GM21529 (cell line): ENCODE results near the gene CES2.
"Not testable (repeated sequence)": the region's sequence is repeated elsewhere in the genome, so short reads cannot be mapped to it uniquely, and the experiment has no call there.

Source experiments
- ATAC-seq: cut with Tn5 transposase; IDR thresholded peaks from one replicate; pipeline ENCODE4 v1.9.1; 2021; ENCODE audit not compliant: unreplicated experiment

The CES2 gene

DNA sequence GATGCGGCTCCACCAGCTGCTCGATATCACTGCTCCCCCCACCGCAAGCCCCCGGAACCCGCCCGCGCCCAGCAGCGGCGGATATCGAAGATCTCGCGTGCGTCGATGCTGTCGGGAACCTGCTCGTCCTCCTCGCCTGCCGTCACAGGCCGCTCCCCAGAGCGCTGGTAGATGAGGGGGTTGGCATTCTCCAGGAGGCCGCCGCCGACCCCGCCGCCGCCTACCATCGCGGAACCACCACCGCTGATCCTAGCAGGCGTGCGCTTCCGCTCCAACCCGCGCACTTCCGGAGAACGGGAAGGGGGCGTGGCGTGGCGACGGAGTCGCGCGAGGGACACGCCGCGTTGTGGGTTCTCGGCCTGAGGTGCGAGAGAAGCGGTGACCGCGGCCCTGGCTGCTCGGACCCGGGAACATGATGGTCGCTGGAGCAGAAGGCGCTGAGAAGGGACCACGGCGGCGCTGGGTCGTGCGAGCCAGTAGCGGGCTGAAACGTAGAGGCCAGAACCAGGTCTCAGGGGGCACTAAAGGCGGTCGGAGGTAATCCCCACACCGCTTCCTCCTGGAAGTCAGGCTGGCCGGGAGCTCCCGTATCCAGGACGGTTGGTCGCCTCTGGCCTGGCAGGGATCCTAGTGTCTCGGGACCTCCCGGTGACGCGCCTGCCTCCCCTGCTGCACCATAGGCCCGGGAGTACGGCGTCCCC, 1.0 kb upstream of the CES2 start, which contains the start of gene CIAO2B:
CIAO2B (minus strand) TSS at position 265 of the 701 bp plus-strand sequence; CDS start at position 227, 38 bp downstream.
- peak; percentile 74 for ATAC-seq

DNA sequence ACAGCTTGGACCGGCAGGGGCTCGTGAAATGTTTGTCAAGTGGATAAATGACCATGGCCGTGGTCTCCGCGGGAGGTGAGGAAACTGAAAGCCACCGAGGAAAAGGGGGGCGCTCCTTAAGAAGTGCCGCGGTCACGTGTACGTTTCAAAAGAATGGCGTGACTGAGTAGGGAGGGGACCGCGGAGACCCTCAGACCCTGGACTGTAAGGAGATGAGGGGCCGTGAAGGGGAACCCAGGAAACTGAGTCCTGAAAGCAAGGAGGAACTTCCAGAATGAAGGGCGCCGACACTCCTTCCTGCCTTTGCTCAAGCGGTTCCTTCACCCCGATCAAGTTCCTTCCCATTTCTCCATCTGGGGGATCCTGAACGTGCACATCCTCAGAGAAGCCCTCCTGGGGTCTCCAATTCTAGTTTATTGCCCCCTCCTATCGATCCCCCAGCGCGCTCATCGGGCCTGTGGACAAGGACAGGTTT, 440 bp upstream of the CES2 start:
- peak; percentile 7 for ATAC-seq

DNA sequence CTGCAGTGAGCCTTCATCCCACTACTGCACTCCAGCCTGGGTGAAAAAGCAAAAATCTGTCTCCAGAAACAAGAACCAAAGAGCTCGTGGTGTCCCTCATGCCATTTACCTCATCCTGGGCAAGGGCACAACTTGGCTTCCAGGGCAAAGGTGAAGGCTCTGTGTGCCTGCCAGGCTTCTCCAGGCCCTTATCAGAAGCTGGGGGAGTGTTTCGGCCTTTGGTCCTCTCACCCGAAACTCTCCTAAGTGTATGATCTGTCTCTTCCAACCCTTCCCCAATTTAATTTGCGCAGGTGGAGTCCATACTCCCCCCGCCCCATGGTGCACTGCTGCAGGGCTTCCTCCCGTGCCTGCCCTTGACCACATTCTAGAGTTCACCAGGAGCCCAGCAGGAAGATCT, 1.1 kb downstream of the CES2 start:
- ATAC-seq = no peak

DNA sequence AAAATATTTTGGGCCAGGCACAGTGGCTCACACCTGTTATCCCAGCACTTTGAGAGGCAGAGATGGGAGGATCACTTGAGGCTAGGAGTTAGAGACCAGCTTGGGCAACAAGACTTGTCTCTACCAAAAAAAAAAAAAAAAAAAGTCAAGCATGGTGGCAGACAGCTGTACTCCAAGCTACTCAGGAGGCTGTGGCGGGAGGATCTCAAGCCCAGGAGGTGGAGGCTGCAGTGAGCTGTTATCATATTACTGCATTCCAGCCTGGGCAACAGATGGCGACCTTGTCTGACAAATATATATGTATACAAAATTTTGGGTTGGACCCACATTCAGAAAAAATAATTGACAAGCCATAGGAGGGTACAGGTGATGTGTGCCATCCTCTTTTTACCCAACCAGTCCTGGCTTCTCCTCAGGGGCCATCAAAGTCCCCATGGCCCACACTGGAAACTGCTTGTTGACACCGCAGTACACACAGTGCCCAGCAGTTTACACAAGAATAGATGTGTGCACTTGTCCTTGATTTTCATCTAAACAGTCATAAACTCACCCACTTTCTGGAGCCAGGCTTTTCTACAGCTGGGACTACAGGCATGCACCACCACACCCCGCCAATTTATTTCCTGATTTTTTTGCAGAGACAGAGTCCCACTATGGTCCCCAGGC, 1.7 kb downstream of the CES2 start:
- ATAC-seq = no peak

DNA sequence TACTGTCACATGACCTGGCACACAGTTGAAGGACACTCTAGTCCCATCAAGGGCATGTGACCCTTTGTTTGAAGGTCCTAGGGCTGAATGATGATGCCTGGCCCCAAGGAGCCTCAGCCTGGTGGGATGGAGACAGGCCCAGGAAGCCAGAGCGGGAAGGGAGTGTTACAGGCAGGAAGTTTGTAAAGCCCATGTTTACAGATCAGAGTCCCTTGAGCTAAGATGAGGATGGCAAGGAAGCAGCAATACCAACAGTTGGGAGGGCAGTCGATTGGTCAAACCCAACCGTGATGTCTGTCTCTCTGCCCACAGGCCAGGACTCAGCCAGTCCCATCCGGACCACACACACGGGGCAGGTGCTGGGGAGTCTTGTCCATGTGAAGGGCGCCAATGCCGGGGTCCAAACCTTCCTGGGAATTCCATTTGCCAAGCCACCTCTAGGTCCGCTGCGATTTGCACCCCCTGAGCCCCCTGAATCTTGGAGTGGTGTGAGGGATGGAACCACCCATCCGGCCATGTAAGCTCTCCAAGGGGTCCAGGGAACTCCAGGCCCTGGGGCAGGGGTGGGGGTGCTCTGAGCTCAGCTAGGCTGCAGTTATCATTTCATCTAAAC, 2.5 kb downstream of the CES2 start:
- ATAC-seq = no peak

DNA sequence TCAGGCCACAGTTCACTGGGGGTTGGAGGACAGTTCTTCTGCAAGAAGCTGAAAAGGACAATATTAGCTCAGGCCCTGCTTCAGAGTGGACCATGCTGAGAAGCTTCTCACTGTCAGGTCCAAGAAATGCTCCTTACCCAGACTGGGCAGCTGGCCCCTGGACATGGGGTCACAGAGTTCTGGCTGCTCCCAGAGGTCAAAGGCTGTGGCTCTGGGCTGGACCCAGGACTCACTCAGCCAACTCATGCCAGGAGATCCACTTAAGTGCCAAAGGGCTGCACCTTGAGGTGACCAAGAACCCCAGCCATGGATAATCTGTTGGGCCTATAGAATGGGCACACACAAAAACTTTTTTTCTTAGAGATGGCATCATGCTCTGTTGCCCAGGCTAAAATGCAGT, 4.0 kb downstream of the CES2 start:
- no peak for ATAC-seq

DNA sequence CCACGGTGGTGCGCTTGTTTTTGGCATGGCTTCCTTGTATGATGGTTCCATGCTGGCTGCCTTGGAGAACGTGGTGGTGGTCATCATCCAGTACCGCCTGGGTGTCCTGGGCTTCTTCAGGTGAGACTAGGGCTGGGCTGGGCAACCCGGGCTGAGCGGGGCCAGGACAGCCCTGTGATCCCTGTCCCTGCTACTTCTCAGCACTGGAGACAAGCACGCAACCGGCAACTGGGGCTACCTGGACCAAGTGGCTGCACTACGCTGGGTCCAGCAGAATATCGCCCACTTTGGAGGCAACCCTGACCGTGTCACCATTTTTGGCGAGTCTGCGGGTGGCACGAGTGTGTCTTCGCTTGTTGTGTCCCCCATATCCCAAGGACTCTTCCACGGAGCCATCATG, 4.9 kb downstream of the CES2 start:
- ATAC-seq = no peak

DNA sequence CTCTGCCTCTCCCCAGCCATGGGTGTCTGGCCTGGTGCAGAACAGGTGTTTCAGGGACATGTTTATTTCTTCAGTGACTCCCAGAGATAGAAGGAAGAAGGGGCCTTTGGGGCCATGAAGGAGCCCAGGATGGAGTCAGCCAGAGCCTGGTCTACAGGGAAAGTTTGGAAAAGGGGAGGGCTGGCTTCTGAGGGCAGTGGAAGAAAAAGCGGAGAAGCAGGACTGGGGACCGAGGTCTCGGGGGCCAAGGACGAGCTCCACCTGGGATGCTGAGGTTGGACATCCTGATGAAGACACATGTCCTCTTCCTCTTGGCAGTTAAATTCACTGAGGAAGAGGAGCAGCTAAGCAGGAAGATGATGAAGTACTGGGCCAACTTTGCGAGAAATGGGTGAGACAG, 7.7 kb downstream of the CES2 start:
- no peak for ATAC-seq

DNA sequence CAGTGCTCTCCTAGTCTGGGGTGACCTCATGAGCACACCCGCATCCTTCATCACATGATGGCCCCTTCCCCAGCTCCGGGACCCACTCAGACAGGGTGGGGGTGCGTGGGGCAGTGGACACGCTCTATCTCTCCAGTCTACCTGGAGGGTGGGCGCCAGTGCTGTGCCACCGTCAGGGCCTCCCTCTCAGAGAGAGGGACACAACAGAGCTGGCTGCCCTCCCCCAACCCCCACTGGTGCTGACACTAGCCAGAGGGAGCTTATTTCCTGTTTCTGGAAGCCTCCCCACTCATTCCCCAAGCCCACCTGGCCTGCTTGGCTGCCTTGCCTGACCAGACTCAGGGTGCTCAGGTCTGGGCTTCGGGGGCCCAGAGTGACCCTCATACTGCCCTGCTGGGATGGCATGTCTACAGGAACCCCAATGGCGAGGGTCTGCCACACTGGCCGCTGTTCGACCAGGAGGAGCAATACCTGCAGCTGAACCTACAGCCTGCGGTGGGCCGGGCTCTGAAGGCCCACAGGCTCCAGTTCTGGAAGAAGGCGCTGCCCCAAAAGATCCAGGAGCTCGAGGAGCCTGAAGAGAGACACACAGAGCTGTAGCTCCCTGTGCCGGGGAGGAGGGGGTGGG, 8.2 kb downstream of the CES2 start:
- ATAC-seq = no peak

DNA sequence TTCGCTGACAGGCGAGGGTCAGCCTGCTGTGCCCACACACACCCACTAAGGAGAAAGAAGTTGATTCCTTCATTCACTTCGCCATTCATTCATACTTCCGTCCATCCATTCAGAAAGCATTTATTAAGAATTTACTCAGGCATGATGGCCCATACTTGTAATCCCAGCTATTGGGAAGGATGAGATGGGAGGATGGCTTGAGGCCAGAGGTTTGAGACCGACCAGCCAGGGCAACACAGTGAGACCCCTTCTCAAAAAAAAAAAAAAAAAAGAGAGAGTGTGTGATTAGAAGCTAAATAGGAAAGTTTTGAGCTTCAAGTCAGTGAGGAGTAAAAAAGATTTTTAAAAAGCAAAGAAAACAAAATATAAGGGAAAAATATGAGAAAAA, 8.7 kb downstream of the CES2 start:
- ATAC-seq = no peak

DNA sequence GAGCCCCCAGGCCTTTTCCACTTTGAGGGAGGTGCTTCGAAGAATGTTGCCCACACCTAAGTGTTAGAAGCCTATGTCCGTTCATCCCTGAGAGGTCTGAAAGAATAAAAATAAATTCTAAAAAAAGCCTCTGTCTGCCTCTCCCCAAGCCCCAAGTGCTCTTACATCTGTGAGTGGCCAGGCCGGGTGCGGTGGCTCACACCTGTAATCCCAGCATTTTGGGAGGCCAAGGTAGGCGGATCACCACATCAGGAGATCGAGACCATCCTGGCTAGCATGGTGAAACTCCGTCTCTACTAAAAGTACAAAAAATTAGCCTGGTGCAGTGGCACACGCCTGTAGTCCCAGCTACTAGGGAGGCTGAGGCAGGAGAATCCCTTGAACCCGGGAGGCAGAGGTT, 9.7 kb downstream of the CES2 start:
- ATAC-seq = not testable (repeated sequence)

DNA sequence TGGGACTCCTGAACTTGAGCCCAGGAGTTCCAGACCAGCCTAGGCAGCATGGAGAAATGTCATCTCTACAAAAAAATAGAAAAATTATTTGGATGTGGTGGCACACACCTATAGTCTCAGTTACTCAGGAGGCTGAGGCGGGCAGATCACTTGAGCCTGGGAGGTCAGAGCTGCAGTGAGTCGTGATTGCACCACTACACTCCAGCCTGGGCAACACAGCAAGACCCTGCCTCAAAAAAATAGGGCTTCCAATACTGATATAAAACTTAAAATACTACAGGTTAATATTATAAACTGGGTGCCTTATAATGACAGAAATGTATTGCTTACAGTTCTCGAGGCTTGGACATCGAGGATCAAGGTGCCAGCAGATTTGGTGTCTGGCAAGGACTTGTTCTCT, 10.6 kb downstream of the CES2 start:
- no peak for ATAC-seq

DNA sequence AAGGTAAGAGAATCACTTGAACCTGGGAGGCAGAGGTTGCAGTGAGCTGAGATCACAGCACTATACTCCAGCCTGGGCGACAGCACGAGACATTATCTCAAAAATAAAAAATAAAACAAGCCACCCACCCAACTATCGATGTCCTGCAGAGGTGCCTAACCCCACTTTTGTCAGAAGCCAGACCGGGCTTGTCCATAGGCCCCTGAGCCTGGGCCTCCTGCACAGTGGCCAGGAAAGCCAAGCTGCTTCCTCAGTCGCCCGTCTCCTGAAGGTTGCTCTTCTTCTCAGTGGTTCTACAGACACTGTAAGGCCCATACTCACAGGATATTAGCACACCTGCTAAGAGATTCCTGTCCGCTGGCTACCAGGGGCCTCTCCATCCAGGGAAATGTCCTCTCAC, 11.2 kb downstream of the CES2 start:
- ATAC-seq = no peak

DNA sequence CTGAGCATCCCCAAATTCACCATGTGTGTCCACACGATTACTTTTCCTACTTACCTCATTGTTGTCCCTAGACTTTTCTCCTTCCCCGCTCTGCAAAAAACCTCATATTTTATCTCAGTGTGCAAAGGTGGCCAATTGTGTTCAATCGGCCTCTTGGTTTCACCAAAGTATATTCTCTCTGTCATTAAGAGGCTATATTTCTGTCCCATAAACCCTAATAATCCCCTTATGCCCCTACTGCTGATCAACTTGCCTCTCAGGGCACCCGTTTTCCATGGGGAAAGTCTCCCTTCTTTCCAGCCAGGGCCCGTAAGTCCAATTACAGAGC, 11.6 kb downstream of the CES2 start:
- ATAC-seq = no peak

DNA sequence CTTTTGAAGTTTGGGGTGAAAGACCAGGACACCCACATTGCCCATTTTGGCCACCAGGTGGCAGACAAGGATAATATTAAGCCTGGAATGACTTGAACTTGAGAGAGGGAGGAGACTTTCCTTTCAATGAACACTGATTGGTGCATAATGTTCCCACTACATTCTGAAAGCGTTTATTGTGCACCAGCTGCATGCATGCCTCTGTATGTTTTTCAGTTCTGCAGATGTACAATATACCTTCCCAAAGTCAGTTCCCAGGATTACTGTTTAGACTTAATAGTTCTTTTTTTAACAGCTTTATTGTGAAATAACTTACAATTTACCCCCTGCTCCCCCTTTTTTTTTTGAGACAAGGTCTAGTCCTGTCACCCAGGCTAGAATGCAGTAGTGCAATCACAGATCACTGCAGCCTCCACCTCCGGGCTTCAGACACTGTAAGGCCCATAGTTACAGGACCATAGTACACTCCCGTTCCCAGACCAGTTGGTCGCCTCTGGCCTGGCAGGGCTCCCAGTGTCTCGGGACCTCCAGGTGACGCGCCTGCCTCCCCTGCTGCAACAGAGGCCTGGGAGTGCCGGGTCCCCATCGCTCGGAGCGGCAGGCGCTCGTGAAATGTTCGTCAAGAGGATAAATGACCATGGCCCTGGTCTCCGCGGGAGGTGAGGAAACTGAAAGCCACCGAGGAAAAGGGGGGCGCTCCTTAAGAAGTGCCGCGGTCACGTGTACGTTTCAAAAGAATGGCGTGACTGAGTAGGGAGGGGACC, 12.2 kb downstream of the CES2 start:
- ATAC-seq = peak; percentile 66

DNA sequence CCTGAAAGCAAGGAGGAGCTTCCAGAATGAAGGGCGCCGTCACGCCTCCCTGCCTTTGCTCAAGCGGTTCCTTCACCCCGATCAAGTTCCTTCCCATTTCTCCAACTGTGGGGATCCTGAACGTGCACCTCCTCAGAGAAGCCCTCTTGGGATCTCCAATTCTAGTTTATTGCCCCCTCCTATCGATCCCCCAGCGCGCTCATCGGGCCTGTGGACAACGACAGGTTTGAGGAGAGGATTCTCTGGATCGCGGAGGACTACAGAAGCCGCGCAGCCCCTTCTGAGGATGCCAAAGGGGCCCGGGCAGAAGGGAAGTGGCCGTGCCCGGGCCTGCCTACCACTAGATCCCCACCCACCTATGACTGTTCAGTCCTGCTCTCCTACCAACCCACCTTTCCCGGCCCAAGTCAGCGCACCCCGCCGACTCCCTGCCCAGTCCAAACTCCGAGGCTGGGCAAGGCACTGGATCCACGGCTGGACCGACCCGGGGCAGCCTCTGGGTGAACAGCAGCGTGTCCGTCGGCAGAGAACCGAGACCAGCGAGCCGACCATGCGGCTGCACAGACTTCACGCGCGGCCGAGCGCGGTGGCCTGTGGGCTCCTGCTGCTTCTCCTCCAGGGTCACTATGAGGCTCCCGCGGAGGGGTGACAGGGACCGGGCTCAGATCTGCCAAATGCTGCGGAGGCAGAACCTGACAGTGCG, 13.0 kb downstream of the CES2 start:
- ATAC-seq = no peak

DNA sequence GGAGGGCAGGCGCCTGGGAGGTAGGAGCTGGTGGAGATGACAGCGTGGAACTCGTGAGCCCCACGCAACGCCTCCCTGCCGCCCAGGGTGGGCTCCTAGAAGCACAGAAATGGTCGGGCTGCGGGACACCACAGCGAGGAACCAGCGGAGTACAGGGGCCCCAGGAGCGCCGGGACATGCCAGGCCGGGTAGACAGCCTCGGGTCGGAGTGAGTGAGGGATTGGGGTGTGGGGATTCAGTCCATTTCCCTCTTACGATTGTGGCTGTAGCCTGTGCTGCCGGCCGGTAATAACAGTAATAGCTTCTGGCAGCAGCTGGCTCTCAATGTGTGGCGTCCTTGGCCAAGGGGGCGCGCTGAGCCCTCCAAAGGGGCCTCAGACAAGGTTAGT, 13.5 kb downstream of the CES2 start:
- ATAC-seq = no peak

DNA sequence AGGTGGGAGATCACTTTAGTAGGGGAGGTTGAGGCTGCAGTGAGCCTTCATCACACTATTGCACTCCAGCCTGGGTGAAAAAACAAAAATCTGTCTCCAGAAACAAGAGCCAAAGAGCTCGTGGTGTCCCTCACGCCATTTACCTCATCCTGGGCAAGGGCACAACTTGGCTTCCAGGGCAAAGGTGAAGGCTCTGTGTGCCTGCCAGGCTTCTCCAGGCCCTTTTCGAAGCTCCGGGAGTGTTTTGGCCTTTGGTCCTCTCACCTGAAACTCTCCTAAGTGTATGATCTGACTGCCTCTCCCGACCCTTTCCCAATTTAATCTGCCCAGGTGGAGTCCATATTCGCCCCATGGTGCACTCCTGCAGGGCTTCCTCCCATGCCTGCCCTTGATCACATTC, 14.2 kb downstream of the CES2 start:
- no peak for ATAC-seq

DNA sequence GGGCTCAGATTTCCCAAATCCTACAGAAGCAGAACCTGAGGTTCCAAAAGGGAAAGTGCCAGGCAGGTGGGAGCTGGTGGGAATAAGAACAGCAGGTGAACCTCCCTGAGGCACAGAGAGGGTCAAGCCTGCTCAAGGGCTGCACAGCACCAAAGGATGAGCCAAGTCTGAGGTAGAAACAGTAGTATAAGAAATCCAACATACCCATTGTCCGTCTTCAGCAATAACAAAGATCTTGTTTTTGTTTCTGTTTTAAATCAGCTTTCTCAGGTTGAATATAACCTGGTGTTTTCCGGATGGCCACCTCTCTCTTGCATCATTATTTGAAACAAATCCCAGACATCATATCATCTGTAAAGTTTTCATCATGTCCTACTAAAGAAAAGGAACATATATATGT, 15.1 kb downstream of the CES2 start:
- ATAC-seq = peak; percentile 37

DNA sequence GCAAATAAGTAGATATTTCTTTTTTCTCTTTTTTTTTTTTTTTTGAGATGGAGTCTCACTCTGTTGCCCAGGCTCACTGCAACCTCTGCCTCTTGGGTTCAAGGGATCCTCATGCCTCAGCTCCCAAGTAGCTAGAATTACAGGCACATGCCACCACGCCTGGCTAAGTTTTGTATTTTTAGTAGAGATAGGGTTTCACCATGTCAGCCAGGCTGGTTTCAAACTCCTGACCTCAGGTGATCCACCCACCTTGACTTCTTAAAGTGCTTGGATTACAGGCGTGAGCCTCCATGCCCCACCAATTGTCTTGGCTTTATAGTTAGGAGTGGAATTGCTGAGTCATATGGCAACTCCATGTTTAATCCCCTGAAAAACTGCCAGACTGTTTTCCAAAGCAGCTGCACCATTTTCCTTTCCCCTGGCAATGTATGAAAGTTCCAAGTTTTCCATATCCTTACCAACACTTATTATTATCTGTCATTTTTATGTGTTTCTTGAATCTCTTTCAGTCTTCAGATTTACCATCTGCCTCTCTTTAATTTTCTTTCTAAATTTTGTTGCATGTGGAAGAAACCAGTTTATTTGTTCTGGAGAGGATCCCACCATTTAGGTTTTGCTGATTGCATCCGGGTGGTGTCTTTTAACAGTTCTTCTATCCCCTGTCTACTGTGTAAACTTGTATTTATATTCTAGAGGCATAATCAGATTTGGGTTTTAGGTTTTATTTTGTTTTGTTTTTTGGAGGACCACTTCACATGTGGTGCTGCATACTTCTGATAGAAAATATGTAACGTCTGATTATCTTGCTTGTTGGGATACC, 15.9 kb downstream of the CES2 start:
- ATAC-seq = no peak
